Epithelial cell of proximal tubule (primary cell): ENCODE measurements around the gene MAD1L1. TPM values are rescaled to one million over a fixed set of nuclear protein-coding genes. Genes with fewer than 3 reads are reported as not detected.

Source experiments
- DNase-seq: peaks from one replicate; pipeline ENCODE4 v3.0.0-alpha.2; 2011; ENCODE audit warnings: low read depth
- H3K4me3 ChIP-seq: 2 replicates; pipeline ENCODE4 v1.5.1; 2011; ENCODE audit warnings: low read depth, mild to moderate bottlenecking, low read length
- total RNA-seq: library from RNA; depleted of rRNA; stranded (reverse); fragments of >200 nt; gene quantifications from 2 replicates; pipeline ENCODE4 v1.2.3, GENCODE V29; 2015
- TF ChIP-seq, protein P1 (sequence below): conservative IDR thresholded peaks from 2 replicates; pipeline ENCODE4 v1.5.1; 2012; ENCODE audit warnings: low read depth, mild to moderate bottlenecking, low read length

Gene MAD1L1
- total RNA-seq, 1 donor from 2014 or later, result 83.4 TPM

DNA sequence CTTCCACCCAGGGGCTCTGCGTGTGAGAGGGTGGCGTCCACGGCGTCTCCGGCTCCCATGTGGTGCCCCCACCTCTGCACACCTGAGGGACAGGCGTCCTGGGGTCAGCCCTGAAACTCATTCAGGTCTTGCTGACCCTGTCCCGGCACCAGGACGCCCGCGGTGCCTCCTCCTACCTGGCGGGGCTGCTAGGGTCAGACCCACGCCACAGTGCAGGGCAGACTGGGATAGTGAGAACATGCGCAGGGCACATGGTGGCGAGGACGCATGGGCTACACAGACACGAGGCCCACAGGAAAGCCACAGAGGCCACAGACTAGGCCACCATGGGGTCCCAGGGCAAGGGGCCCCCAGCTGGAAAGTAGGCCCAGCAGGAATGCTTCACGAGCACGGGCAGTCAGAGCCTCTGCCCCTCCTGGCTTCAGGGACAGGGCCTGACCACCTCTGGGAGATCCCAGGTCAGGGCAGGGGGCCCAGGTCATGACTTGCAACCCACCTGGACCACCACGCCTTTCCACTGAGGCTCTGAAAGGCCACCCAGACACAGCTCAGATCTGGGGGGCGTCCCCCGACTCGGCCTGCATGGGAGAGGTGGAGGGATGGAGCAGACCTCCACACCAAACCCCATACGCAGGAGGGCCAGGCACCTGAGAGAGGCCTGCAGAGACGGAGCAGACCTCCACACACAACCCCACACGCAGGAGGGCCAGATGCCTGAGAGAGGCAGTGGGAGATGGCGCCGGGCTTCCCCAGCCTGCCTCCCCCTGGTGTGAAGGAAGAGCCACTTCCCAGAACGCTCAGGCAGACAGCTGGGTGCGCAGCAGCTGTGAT, 374.1 kb downstream of the MAD1L1 start:
- TF ChIP-seq, protein P1, sequence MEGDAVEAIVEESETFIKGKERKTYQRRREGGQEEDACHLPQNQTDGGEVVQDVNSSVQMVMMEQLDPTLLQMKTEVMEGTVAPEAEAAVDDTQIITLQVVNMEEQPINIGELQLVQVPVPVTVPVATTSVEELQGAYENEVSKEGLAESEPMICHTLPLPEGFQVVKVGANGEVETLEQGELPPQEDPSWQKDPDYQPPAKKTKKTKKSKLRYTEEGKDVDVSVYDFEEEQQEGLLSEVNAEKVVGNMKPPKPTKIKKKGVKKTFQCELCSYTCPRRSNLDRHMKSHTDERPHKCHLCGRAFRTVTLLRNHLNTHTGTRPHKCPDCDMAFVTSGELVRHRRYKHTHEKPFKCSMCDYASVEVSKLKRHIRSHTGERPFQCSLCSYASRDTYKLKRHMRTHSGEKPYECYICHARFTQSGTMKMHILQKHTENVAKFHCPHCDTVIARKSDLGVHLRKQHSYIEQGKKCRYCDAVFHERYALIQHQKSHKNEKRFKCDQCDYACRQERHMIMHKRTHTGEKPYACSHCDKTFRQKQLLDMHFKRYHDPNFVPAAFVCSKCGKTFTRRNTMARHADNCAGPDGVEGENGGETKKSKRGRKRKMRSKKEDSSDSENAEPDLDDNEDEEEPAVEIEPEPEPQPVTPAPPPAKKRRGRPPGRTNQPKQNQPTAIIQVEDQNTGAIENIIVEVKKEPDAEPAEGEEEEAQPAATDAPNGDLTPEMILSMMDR, result no peak
- no peak for DNase-seq
- H3K4me3 ChIP-seq, result no peak overlapping the region

DNA sequence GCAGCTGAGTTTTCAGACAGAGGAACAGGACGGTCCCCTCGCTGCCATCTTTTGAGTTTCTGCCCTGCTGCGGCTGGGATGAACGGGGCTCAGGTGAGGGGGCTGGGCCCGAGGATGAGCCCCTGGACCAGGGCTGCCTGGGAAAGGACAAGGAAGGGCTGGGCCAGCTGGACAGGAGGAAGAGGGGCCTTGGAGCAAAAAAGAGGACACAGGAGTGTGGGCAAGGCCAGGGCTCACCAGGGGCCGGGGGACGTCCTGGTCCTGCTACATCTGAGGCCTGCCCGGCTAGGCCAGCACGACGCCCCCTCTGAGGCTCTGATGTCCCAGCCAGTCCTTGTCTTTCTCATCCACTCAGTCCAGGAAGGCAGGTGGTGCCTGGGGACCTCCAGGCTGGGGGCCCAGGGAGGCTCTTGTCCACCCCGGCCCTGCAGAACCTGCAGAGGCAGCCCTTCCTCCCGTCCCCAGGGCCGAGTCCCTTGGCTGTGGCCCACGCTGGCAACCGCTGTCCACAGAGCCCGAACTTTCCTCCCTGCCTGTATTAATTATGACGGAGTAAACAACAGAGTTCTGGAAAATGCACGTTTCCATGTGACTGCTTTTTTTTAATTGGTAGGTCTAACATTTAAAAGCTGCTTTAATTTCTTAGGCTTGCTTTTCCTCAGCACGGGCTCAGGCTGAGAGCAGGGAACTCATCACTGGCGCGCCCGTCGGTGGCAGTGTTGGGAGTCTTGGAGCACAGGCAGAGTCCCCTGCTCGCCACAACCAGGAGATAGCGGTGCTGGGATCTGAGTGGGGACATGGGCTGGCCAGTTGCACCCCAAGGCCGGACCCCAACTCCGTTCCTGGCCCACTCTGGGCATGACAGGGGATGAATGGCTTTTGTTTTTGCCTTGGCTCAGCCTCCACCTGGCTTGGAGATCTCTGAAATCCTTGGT, 375.0 kb downstream of the MAD1L1 start:
- H3K4me3 ChIP-seq, result no peak overlapping the region
- DNase-seq, result no peak
- TF ChIP-seq, protein P1, result no peak

DNA sequence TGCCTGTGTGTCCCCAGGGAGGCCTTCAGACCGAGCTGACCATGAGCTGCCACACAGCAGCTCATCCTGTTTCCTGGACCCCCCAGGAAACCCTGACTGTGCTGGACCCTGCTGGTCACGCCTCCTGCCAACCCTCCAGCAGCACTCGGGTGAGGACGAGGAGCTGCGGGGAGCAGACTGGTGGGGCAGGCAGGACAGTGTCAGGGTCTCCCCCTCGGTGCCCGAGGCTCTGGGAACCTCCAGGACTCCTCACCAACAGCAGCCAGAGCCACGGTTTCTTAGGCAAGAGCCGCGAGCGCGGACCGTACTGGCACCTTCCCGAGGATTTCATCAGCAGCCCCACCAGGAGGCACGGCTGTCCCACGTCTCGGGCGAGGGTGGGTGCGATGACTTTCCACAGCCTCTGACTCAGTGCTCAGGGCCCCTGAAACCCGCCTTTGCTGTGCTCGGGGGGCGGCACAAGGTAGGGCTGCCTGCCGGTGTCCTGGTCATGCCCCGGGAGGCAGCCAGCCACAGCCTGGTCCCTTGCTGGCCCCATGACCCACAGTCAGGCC, 375.8 kb downstream of the MAD1L1 start:
- no peak for DNase-seq

DNA sequence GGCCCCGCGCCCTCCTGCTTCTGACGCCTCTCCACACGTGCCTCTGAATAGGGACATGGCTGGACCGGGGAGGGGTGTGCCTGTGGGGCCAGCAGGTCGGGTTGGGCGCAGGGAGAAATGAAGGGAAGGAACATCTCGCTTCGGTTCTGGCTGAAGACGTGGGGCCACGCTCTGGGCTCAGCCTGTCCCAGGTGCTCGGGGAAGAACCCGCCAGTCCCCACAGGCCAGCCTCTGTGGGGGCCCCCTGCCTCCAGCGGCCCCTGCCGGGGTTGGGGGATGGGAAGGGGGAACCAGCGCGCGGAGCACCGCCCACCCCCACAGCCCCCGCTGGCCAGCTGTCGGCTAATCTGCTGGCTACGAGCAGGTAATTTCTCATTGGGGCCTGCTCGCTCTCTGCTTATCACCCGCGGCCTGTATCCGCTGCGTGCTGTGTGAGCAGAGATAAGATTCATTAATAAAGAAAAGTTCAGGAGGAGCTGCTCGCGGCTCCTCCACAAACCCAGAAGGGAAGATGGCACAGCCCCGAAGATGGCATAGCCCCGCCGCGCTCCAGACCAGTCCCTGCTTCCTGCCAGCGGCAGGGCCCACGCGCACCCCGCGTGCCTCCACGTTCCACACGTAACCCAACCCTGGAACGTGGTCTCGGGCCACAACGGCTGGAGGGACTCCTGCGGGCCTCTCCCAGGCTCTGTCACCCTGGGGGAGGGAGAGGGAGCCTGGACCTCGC, 376.4 kb downstream of the MAD1L1 start:
- H3K4me3 ChIP-seq, result no peak overlapping the region
- TF ChIP-seq, protein P1, result no peak
- DNase-seq, result no peak

More for the DNA sequence above, 375.8 kb downstream of the MAD1L1 start:
- H3K4me3 ChIP-seq, result no peak overlapping the region
- TF ChIP-seq, protein P1, result no peak

DNA sequence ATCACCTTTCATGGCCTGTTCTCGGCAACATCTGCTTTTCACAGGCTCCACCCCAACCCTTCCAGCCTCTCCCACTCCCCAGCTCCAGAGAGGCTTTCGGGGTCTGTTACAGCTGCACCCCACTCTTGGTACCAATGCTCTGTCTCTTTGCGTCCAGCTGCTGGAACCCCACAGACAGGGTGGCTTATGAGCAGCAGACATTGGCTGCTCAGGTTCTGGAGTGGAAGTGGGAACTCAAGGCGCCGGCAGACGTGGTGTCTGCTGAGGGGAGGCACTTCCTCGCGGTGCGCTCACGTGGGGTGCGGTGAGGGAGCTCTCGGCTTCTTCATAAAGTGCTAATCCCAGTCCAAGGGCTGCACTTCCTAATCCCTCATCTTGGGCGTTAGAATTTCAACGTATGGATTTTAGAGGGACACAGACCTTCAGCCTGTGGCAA, 377.0 kb downstream of the MAD1L1 start:
- no peak overlapping the region for H3K4me3 ChIP-seq
- no peak for DNase-seq
- TF ChIP-seq, protein P1, result no peak

DNA sequence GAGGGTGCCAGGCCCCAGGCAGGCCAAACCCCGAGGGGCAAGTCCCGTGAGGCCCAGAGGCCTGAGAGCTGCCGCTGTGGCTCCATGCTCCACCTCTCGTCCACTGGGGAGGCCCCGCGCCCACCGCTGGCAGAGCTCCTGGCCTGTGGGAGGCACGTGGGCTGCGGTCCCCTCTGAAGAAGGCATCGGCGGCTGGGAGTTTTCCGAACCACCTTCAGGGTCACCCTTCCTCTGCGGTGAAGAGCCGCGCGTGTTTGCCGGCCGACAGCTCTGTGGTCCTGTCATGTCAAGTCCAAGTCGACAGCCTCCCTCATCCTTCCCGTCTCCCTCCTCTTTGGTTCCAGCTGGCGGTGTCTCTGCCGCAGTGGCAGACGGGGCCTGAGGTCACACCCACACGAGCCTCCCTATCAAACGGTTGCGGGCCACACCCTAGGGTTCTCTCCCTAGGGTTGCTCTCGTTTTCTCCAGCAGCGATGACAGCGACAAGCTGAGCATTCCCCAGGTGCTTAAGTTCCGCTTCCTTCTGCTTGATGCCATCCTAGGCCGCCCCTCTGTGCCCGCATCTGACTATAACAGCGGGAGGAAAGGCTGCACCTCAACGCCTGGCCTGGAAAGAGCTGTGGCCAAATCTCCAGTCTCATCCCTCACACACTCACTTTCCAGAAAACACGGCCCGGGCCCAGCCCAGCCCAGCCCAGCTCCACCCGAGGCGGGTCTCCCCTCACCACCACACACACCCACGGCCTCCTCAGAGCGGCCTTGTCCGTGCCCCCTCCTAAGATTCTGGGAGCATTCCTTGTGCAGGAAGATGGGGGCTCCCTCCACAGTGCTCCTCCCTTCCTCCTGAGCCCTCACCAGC, 377.6 kb downstream of the MAD1L1 start:
- H3K4me3 ChIP-seq, result no peak overlapping the region
- DNase-seq, result no peak
- TF ChIP-seq, protein P1, result no peak
